PFSK-1 (cell line): ENCODE results near the gene LILRB2.

Source experiments
- FOXP2 ChIP-seq: optimal IDR thresholded peaks from 2 replicates; pipeline ENCODE3; 2011; ENCODE audit warnings: borderline replicate concordance, control low read depth, inconsistent platforms; ENCODE audit not compliant: insufficient read depth; ENCODE audit errors: extremely low read length, extremely low read depth
- POLR2AphosphoS5 ChIP-seq: IDR thresholded peaks from 2 replicates; pipeline ENCODE4 v1.6.1; 2012; ENCODE audit warnings: low read depth, mild to moderate bottlenecking, control low read depth, low read length, moderate library complexity
- REST ChIP-seq, 2 experiments: IDR thresholded peaks; 2 replicates each; pipeline versions ENCODE4 v1.6.1 to v1.8.0; 2011 to 2012; ENCODE audit warnings: low read depth in 2 of 2, low read length in 2 of 2, control low read depth in 1 of 2, inconsistent platforms in 1 of 2, mild to moderate bottlenecking in 1 of 2, moderate library complexity in 1 of 2; ENCODE audit not compliant: insufficient read depth in 1 of 2
- SIN3A ChIP-seq: IDR thresholded peaks from 2 replicates; pipeline ENCODE4 v1.6.1; 2012; ENCODE audit warnings: mild to moderate bottlenecking, low read length, moderate library complexity, borderline replicate concordance; ENCODE audit not compliant: insufficient read depth
- TAF1 ChIP-seq: IDR thresholded peaks from 2 replicates; pipeline ENCODE4 v1.6.1; 2012; ENCODE audit warnings: low read length, control low read depth, borderline replicate concordance; ENCODE audit not compliant: insufficient read depth

LILRB2 gene

GRCh38 chr19:54324071-54324470 lies 43.2 kb upstream of the LILRB2 start:
- TF ChIP-seq POLR2AphosphoS5, result no peak

- TF ChIP-seq TAF1, result no peak
- no peak for TF ChIP-seq POLR2AphosphoS5
- TF ChIP-seq SIN3A, result no peak
- no peak for TF ChIP-seq FOXP2
- no peak for TF ChIP-seq REST (IDR thresholded peaks at IDR 0.05; ENCODE audit: insufficient read depth in 1 of 2, low read depth in 2 of 2, low read length in 2 of 2)
Measured at GRCh38 chr19:54319892-54320670, 39.2 kb upstream of the LILRB2 start.

- TF ChIP-seq SIN3A (no peak), TAF1 (no peak), REST (IDR thresholded peaks at IDR 0.05; ENCODE audit: insufficient read depth in 1 of 2, low read depth in 2 of 2, low read length in 2 of 2) (no peak), FOXP2 (no peak), POLR2AphosphoS5 (no peak)
Measured at GRCh38 chr19:54319049-54319448, 38.1 kb upstream of the LILRB2 start.

GRCh38 chr19:54317965-54318240 lies 37.0 kb upstream of the LILRB2 start:
- no peak for TF ChIP-seq FOXP2
- TF ChIP-seq TAF1, result no peak
- TF ChIP-seq REST (IDR thresholded peaks at IDR 0.05; ENCODE audit: insufficient read depth in 1 of 2, low read depth in 2 of 2, low read length in 2 of 2), result no peak
- TF ChIP-seq POLR2AphosphoS5, result no peak
- TF ChIP-seq SIN3A, result no peak

- TF ChIP-seq POLR2AphosphoS5 (no peak), REST (IDR thresholded peaks at IDR 0.05; ENCODE audit: insufficient read depth in 1 of 2, low read depth in 2 of 2, low read length in 2 of 2) (no peak), TAF1 (no peak), FOXP2 (no peak), SIN3A (no peak)
Measured at GRCh38 chr19:54317108-54317964, 36.4 kb upstream of the LILRB2 start.
